HepG2 (cell line): ENCODE measurements around the gene SLC13A3. TPM values are rescaled to one million over a fixed set of nuclear protein-coding genes. Genes with fewer than 3 reads are reported as not detected.
A peak's percentile ranks its signal among the peaks of the same experiment; 100 is the strongest.

Source experiments
- FOXO1 ChIP-seq: sonication (generic); formaldehyde crosslinking; IDR thresholded peaks from 2 replicates; pipeline ENCODE4 v1.4.0; 2020; ENCODE audit warnings: missing genetic modification reagents
- HDAC2 ChIP-seq: sonication (generic); formaldehyde crosslinking; IDR thresholded peaks from 2 replicates; pipeline ENCODE4 v1.4.0; 2020; ENCODE audit warnings: missing genetic modification reagents
- NPAS2 ChIP-seq: sonication (generic); formaldehyde crosslinking; IDR thresholded peaks from 2 replicates; pipeline ENCODE4 v1.8.0; 2022; ENCODE audit warnings: mild to moderate bottlenecking, missing genetic modification reagents, borderline replicate concordance
- POGK ChIP-seq: sonication (generic); formaldehyde crosslinking; conservative IDR thresholded peaks from 2 replicates; pipeline ENCODE4 v1.8.0; 2022; ENCODE audit warnings: mild to moderate bottlenecking, moderate library complexity, missing genetic modification reagents
- SP4 ChIP-seq: sonication (generic); formaldehyde crosslinking; IDR thresholded peaks from 2 replicates; pipeline ENCODE4 v1.8.1; 2023; ENCODE audit warnings: mild to moderate bottlenecking, missing genetic modification reagents
- ZNF180 ChIP-seq: sonication (generic); formaldehyde crosslinking; IDR thresholded peaks from 2 replicates; pipeline ENCODE4 v1.4.0; 2020; ENCODE audit warnings: low read depth, missing genetic modification reagents, borderline replicate concordance
- ZNF256 ChIP-seq: sonication (generic); formaldehyde crosslinking; conservative IDR thresholded peaks from 2 replicates; pipeline ENCODE4 v1.4.0; 2020; ENCODE audit warnings: missing genetic modification reagents
- ZNF451 ChIP-seq: sonication (generic); formaldehyde crosslinking; IDR thresholded peaks from 2 replicates; pipeline ENCODE4 v1.5.0; 2020; ENCODE audit warnings: mild to moderate bottlenecking, missing genetic modification reagents
- ZNF792 ChIP-seq: IDR thresholded peaks from 2 replicates; pipeline ENCODE4 v1.6.1; 2016
- polyA plus RNA-seq, 8 experiments: library from polyadenylated mRNA; depleted of rRNA in 3 of 8; stranded (reverse) in 7 of 8; unstranded in 1 of 8; fragments of >200 nt; fragmentation: Illumina TruSeq in 4 of 8; extraction: Trizol in 4 of 8; gene quantifications; 2 replicates each; pipeline versions ENCODE4 v1.2.1 to v1.2.3, GENCODE V29; 2011 to 2016; ENCODE audit warnings: low read depth in 4 of 8, missing spikeins in 1 of 8, mixed read lengths in 1 of 8; ENCODE audit not compliant: insufficient read depth in 1 of 8
- total RNA-seq, 5 experiments: library from RNA; depleted of rRNA; stranded (reverse); fragments of >200 nt; fragmentation: Illumina TruSeq; extraction: Trizol; gene quantifications; 2 replicates each; pipeline ENCODE4 v1.2.3, GENCODE V29; 2016; ENCODE audit warnings: low read depth in 1 of 5
- TF ChIP-seq, protein P1 (sequence below): sonication (generic); formaldehyde crosslinking; IDR thresholded peaks from one replicate; pipeline ENCODE4 v1.5.1; 2020; ENCODE audit warnings: mild to moderate bottlenecking, missing genetic modification reagents; ENCODE audit errors: not compliant biosample characterization
- TF ChIP-seq, protein P2 (sequence below): sonication (generic); formaldehyde crosslinking; conservative IDR thresholded peaks from 2 replicates; pipeline ENCODE4 v1.8.0; 2022; ENCODE audit warnings: missing genetic modification reagents

Gene SLC13A3
- total and polyA plus RNA-seq, 2 of the 13 experiments (the other 11 are each of a cell fraction or from before 2014, with no cell fraction given), result 66.5 to 76.0 TPM

- TF ChIP-seq, protein P1, sequence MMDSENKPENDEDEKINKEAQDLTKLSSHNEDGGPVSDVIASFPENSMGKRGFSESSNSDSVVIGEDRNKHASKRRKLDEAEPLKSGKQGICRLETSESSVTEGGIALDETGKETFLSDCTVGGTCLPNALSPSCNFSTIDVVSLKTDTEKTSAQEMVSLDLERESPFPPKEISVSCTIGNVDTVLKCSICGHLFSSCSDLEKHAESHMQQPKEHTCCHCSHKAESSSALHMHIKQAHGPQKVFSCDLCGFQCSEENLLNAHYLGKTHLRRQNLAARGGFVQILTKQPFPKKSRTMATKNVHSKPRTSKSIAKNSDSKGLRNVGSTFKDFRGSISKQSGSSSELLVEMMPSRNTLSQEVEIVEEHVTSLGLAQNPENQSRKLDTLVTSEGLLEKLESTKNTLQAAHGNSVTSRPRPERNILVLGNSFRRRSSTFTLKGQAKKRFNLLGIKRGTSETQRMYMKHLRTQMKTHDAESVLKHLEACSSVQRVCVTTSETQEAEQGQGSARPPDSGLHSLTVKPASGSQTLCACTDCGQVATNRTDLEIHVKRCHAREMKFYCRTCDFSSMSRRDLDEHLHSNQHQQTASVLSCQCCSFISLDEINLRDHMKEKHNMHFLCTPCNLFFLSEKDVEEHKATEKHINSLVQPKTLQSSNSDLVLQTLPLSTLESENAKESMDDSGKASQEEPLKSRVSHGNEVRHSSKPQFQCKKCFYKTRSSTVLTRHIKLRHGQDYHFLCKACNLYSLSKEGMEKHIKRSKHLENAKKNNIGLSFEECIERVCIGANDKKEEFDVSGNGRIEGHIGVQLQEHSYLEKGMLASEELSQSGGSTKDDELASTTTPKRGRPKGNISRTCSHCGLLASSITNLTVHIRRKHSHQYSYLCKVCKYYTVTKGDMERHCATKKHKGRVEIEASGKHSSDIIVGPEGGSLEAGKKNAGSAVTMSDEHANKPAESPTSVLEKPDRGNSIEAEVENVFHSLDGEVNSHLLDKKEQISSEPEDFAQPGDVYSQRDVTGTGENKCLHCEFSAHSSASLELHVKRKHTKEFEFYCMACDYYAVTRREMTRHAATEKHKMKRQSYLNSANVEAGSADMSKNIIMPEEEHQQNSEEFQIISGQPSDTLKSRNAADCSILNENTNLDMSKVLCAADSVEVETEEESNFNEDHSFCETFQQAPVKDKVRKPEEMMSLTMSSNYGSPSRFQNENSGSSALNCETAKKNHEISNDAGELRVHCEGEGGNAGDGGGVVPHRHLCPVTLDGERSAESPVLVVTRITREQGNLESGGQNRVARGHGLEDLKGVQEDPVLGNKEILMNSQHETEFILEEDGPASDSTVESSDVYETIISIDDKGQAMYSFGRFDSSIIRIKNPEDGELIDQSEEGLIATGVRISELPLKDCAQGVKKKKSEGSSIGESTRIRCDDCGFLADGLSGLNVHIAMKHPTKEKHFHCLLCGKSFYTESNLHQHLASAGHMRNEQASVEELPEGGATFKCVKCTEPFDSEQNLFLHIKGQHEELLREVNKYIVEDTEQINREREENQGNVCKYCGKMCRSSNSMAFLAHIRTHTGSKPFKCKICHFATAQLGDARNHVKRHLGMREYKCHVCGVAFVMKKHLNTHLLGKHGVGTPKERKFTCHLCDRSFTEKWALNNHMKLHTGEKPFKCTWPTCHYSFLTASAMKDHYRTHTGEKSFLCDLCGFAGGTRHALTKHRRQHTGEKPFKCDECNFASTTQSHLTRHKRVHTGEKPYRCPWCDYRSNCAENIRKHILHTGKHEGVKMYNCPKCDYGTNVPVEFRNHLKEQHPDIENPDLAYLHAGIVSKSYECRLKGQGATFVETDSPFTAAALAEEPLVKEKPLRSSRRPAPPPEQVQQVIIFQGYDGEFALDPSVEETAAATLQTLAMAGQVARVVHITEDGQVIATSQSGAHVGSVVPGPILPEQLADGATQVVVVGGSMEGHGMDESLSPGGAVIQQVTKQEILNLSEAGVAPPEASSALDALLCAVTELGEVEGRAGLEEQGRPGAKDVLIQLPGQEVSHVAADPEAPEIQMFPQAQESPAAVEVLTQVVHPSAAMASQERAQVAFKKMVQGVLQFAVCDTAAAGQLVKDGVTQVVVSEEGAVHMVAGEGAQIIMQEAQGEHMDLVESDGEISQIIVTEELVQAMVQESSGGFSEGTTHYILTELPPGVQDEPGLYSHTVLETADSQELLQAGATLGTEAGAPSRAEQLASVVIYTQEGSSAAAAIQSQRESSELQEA (CRISPR knock-in tag), result no peak
- TF ChIP-seq FOXO1 (CRISPR knock-in tag) (peak; percentile 35; the same call in 1 of the 2 replicates), ZNF180 (CRISPR knock-in tag) (no peak), POGK (CRISPR knock-in tag) (0 out of 2 replicates have a peak, but pooled peaks have one; percentile 42), ZNF451 (no peak), ZNF792 (CRISPR knock-in tag) (0 out of 2 replicates have a peak, but pooled peaks have one; percentile 2), SP4 (CRISPR knock-in tag) (0 out of 2 replicates have a peak, but pooled peaks have one; percentile 71), HDAC2 (CRISPR knock-in tag) (peak; percentile 40; the same call in 1 of the 2 replicates), ZNF256 (no peak), NPAS2 (0 out of 2 replicates have a peak, but pooled peaks have one; percentile 76)
- TF ChIP-seq, protein P2, sequence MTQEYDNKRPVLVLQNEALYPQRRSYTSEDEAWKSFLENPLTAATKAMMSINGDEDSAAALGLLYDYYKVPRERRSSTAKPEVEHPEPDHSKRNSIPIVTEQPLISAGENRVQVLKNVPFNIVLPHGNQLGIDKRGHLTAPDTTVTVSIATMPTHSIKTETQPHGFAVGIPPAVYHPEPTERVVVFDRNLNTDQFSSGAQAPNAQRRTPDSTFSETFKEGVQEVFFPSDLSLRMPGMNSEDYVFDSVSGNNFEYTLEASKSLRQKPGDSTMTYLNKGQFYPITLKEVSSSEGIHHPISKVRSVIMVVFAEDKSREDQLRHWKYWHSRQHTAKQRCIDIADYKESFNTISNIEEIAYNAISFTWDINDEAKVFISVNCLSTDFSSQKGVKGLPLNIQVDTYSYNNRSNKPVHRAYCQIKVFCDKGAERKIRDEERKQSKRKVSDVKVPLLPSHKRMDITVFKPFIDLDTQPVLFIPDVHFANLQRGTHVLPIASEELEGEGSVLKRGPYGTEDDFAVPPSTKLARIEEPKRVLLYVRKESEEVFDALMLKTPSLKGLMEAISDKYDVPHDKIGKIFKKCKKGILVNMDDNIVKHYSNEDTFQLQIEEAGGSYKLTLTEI, result no peak
Observed at GRCh38 chr20:46680684-46681031, 29.4 kb upstream of the SLC13A3 start (continued).
